Neural progenitor cell (in vitro differentiated cells): ENCODE results near the gene VAT1L.

Source experiments
- EZH2phosphoT487 ChIP-seq: fragments of 200-600 bp; sonication (generic); IDR thresholded peaks from 2 replicates; pipeline ENCODE4 v1.6.1; 2017; ENCODE audit warnings: antibody characterized with exemption
- TF ChIP-seq, protein P1 (sequence below): fragments of 200-600 bp; sonication (generic); IDR thresholded peaks from 2 replicates; pipeline ENCODE4 v1.5.1; 2017; ENCODE audit warnings: antibody characterized with exemption, mild to moderate bottlenecking

DNA sequence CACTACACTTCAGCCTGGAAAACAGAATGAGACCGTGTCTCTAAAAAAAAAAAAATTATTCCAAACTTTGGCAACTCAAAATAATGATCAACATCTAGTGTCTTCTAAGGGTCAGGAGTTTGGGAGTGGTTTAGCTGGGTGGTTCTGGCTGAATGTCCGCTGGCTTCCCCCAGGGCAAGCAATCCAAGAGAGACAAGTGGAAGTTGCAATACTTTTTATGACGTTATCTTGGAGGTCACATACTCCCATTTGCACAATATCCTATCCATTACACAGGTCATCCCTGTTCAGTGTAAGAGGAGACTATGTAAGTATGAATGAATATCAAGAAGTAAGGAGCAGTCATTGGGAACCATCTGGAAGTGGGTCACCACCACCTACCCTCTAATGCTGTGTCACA, 218.8 kb downstream of the VAT1L start:
- TF ChIP-seq, protein P1, sequence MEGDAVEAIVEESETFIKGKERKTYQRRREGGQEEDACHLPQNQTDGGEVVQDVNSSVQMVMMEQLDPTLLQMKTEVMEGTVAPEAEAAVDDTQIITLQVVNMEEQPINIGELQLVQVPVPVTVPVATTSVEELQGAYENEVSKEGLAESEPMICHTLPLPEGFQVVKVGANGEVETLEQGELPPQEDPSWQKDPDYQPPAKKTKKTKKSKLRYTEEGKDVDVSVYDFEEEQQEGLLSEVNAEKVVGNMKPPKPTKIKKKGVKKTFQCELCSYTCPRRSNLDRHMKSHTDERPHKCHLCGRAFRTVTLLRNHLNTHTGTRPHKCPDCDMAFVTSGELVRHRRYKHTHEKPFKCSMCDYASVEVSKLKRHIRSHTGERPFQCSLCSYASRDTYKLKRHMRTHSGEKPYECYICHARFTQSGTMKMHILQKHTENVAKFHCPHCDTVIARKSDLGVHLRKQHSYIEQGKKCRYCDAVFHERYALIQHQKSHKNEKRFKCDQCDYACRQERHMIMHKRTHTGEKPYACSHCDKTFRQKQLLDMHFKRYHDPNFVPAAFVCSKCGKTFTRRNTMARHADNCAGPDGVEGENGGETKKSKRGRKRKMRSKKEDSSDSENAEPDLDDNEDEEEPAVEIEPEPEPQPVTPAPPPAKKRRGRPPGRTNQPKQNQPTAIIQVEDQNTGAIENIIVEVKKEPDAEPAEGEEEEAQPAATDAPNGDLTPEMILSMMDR: no peak
- no peak for TF ChIP-seq EZH2phosphoT487
